ENCODE results near the gene GALK1.
"Not testable (repeated sequence)": the region's sequence is repeated elsewhere in the genome, so short reads cannot be mapped to it uniquely, and the experiment has no call there.

Gene GALK1

GRCh38 chr17:75810756-75811155, 45.8 kb upstream of the GALK1 start:
- not testable (repeated sequence) for H3K27ac ChIP-seq (ENCODE audit: low read depth, low read length)
- no CpG with 5 or more reads among the region's 11 CpGs for WGBS (ENCODE audit: extremely low coverage, insufficient coverage, low lambda C conversion rate)

GRCh38 chr17:75810216-75810615, 45.2 kb upstream of the GALK1 start:
- Histone ChIP-seq H3K4me1 (ENCODE audit: control insufficient read depth, low read depth, low read length) (no peaks in the 10 kb centered on the region), H3K18ac (ENCODE audit: low read length) (no peak overlapping the region), H3K9ac (ENCODE audit: low read length) (no peak overlapping the region), H3K56ac (ENCODE audit: low read length) (no peak overlapping the region), H3K79me1 (ENCODE audit: low read length) (no peaks in the 10 kb centered on the region), H3K23ac (ENCODE audit: low read length) (no peak overlapping the region), H3K4me3 (ENCODE audit: low read length) (no peak overlapping the region), H3K4ac (ENCODE audit: low read depth, low read length) (no peak overlapping the region), H3K79me2 (ENCODE audit: control insufficient read depth, insufficient read depth, low read length) (no peaks in the 10 kb centered on the region), H2BK15ac (replicated peaks; ENCODE audit: low read depth) (no peak overlapping the region), H4K5ac (ENCODE audit: low read length) (no peak overlapping the region), H4K8ac (ENCODE audit: low read depth, low read length) (no peak overlapping the region), H2BK120ac (ENCODE audit: low read depth, low read length) (no peak overlapping the region), H2BK5ac (ENCODE audit: low read length) (no peak overlapping the region), H3K27me3 (ENCODE audit: insufficient read depth, low read length, poor library complexity) (no peaks in the 10 kb centered on the region), H3K27ac (ENCODE audit: low read depth, low read length) (no peak overlapping the region), H3K36me3 (ENCODE audit: control insufficient read depth, insufficient read depth, low read length) (peaks cover 10% of the 10 kb centered on the region), H2AK5ac (ENCODE audit: low read length) (no peak overlapping the region), H3K4me2 (ENCODE audit: low read length) (no peak overlapping the region)
- no CpG with 5 or more reads among the region's 5 CpGs for WGBS (ENCODE audit: extremely low coverage, insufficient coverage, low lambda C conversion rate)
- no peak for DNase-seq

More at GRCh38 chr17:75810756-75811155, 45.8 kb upstream of the GALK1 start:
- DNase-seq; H3K9ac ChIP-seq (ENCODE audit: low read length); H3K4me2 ChIP-seq (ENCODE audit: low read length); H3K4me3 ChIP-seq (ENCODE audit: low read length); H2BK15ac ChIP-seq (replicated peaks; ENCODE audit: low read depth); H3K4me1 ChIP-seq (ENCODE audit: control insufficient read depth, low read depth, low read length); H3K79me1 ChIP-seq (ENCODE audit: low read length); H3K27me3 ChIP-seq (ENCODE audit: insufficient read depth, low read length, poor library complexity); H3K79me2 ChIP-seq (ENCODE audit: control insufficient read depth, insufficient read depth, low read length); H4K5ac ChIP-seq (ENCODE audit: low read length); H3K23ac ChIP-seq (ENCODE audit: low read length); H2BK5ac ChIP-seq (ENCODE audit: low read length); H4K8ac ChIP-seq (ENCODE audit: low read depth, low read length); H2AK5ac ChIP-seq (ENCODE audit: low read length); H3K4ac ChIP-seq (ENCODE audit: low read depth, low read length); H2BK120ac ChIP-seq (ENCODE audit: low read depth, low read length); H3K18ac ChIP-seq (ENCODE audit: low read length); H3K56ac ChIP-seq (ENCODE audit: low read length): not testable (repeated sequence)
- peaks cover 13% of the 10 kb centered on the region for H3K36me3 ChIP-seq (ENCODE audit: control insufficient read depth, insufficient read depth, low read length)

GRCh38 chr17:75809631-75810111, 44.7 kb upstream of the GALK1 start:
- Histone ChIP-seq H3K4ac (ENCODE audit: low read depth, low read length) (no peak overlapping the region), H3K23ac (ENCODE audit: low read length) (no peak overlapping the region), H3K79me1 (ENCODE audit: low read length) (no peaks in the 10 kb centered on the region), H3K4me1 (ENCODE audit: control insufficient read depth, low read depth, low read length) (no peaks in the 10 kb centered on the region), H2AK5ac (ENCODE audit: low read length) (no peak overlapping the region), H2BK120ac (ENCODE audit: low read depth, low read length) (no peak overlapping the region), H3K18ac (ENCODE audit: low read length) (no peak overlapping the region), H2BK5ac (ENCODE audit: low read length) (no peak overlapping the region), H3K36me3 (ENCODE audit: control insufficient read depth, insufficient read depth, low read length) (peaks cover 10% of the 10 kb centered on the region), H3K27me3 (ENCODE audit: insufficient read depth, low read length, poor library complexity) (no peaks in the 10 kb centered on the region), H3K79me2 (ENCODE audit: control insufficient read depth, insufficient read depth, low read length) (no peaks in the 10 kb centered on the region), H3K4me2 (ENCODE audit: low read length) (no peak overlapping the region), H3K56ac (ENCODE audit: low read length) (no peak overlapping the region), H4K5ac (ENCODE audit: low read length) (no peak overlapping the region), H3K4me3 (ENCODE audit: low read length) (no peak overlapping the region), H4K8ac (ENCODE audit: low read depth, low read length) (no peak overlapping the region), H2BK15ac (replicated peaks; ENCODE audit: low read depth) (no peak overlapping the region), H3K27ac (ENCODE audit: low read depth, low read length) (no peak overlapping the region), H3K9ac (ENCODE audit: low read length) (no peak overlapping the region)
- no peak for DNase-seq
- no CpG with 5 or more reads among the region's 24 CpGs for WGBS (ENCODE audit: extremely low coverage, insufficient coverage, low lambda C conversion rate)

- no peak overlapping the region for H3K9ac ChIP-seq (ENCODE audit: low read length)
- H3K79me1 ChIP-seq (ENCODE audit: low read length): no peaks in the 10 kb centered on the region
- H3K4me3 ChIP-seq (ENCODE audit: low read length): no peak overlapping the region
- H2BK120ac ChIP-seq (ENCODE audit: low read depth, low read length): no peak overlapping the region
- H4K8ac ChIP-seq (ENCODE audit: low read depth, low read length): no peak overlapping the region
- H3K79me2 ChIP-seq (ENCODE audit: control insufficient read depth, insufficient read depth, low read length): no peaks in the 10 kb centered on the region
- H3K4me1 ChIP-seq (ENCODE audit: control insufficient read depth, low read depth, low read length): no peaks in the 10 kb centered on the region
- DNase-seq: peak; percentile 29
- H4K5ac ChIP-seq (ENCODE audit: low read length): no peak overlapping the region
- peaks cover 9% of the 10 kb centered on the region for H3K36me3 ChIP-seq (ENCODE audit: control insufficient read depth, insufficient read depth, low read length)
- H3K18ac ChIP-seq (ENCODE audit: low read length): no peak overlapping the region
- no peak overlapping the region for H3K4me2 ChIP-seq (ENCODE audit: low read length)
- H3K27me3 ChIP-seq (ENCODE audit: insufficient read depth, low read length, poor library complexity): no peaks in the 10 kb centered on the region
- H3K27ac ChIP-seq (ENCODE audit: low read depth, low read length): no peak overlapping the region
- H2BK15ac ChIP-seq (replicated peaks; ENCODE audit: low read depth): no peak overlapping the region
- no peak overlapping the region for H2BK5ac ChIP-seq (ENCODE audit: low read length)
- H3K56ac ChIP-seq (ENCODE audit: low read length): no peak overlapping the region
- WGBS (ENCODE audit: extremely low coverage, insufficient coverage, low lambda C conversion rate): no CpG with 5 or more reads among the region's 18 CpGs
- no peak overlapping the region for H2AK5ac ChIP-seq (ENCODE audit: low read length)
- H3K23ac ChIP-seq (ENCODE audit: low read length): no peak overlapping the region
- no peak overlapping the region for H3K4ac ChIP-seq (ENCODE audit: low read depth, low read length)
Observed at GRCh38 chr17:75808905-75809621, 44.1 kb upstream of the GALK1 start.

GRCh38 chr17:75808549-75808904, 43.5 kb upstream of the GALK1 start:
- no peak overlapping the region for H3K56ac ChIP-seq (ENCODE audit: low read length)
- H3K18ac ChIP-seq (ENCODE audit: low read length): no peak overlapping the region
- H3K9ac ChIP-seq (ENCODE audit: low read length): no peak overlapping the region
- no peak overlapping the region for H3K27ac ChIP-seq (ENCODE audit: low read depth, low read length)
- H2BK15ac ChIP-seq (replicated peaks; ENCODE audit: low read depth): no peak overlapping the region
- no peak overlapping the region for H2BK5ac ChIP-seq (ENCODE audit: low read length)
- H3K36me3 ChIP-seq (ENCODE audit: control insufficient read depth, insufficient read depth, low read length): peaks cover 6% of the 10 kb centered on the region
- no peak overlapping the region for H3K23ac ChIP-seq (ENCODE audit: low read length)
- no peaks in the 10 kb centered on the region for H3K27me3 ChIP-seq (ENCODE audit: insufficient read depth, low read length, poor library complexity)
- H3K4ac ChIP-seq (ENCODE audit: low read depth, low read length): no peak overlapping the region
- no peak overlapping the region for H2BK120ac ChIP-seq (ENCODE audit: low read depth, low read length)
- DNase-seq: no peak
- H3K4me1 ChIP-seq (ENCODE audit: control insufficient read depth, low read depth, low read length): no peaks in the 10 kb centered on the region
- WGBS (ENCODE audit: extremely low coverage, insufficient coverage, low lambda C conversion rate): no CpG with 5 or more reads among the region's 4 CpGs
- H3K79me2 ChIP-seq (ENCODE audit: control insufficient read depth, insufficient read depth, low read length): no peaks in the 10 kb centered on the region
- H3K79me1 ChIP-seq (ENCODE audit: low read length): peaks cover 1% of the 10 kb centered on the region
- H3K4me3 ChIP-seq (ENCODE audit: low read length): no peak overlapping the region
- H4K8ac ChIP-seq (ENCODE audit: low read depth, low read length): no peak overlapping the region
- no peak overlapping the region for H4K5ac ChIP-seq (ENCODE audit: low read length)
- no peak overlapping the region for H3K4me2 ChIP-seq (ENCODE audit: low read length)
- H2AK5ac ChIP-seq (ENCODE audit: low read length): no peak overlapping the region

GRCh38 chr17:75807861-75808260, 42.9 kb upstream of the GALK1 start:
- H4K5ac ChIP-seq (ENCODE audit: low read length): no peak overlapping the region
- no peak overlapping the region for H3K27ac ChIP-seq (ENCODE audit: low read depth, low read length)
- no peak overlapping the region for H3K4me3 ChIP-seq (ENCODE audit: low read length)
- no CpG with 5 or more reads among the region's 3 CpGs for WGBS (ENCODE audit: extremely low coverage, insufficient coverage, low lambda C conversion rate)
- no peak overlapping the region for H3K18ac ChIP-seq (ENCODE audit: low read length)
- no peaks in the 10 kb centered on the region for H3K79me2 ChIP-seq (ENCODE audit: control insufficient read depth, insufficient read depth, low read length)
- H2BK15ac ChIP-seq (replicated peaks; ENCODE audit: low read depth): no peak overlapping the region
- H2BK120ac ChIP-seq (ENCODE audit: low read depth, low read length): no peak overlapping the region
- H4K8ac ChIP-seq (ENCODE audit: low read depth, low read length): no peak overlapping the region
- no peaks in the 10 kb centered on the region for H3K27me3 ChIP-seq (ENCODE audit: insufficient read depth, low read length, poor library complexity)
- no peak for DNase-seq
- no peak overlapping the region for H2BK5ac ChIP-seq (ENCODE audit: low read length)
- H3K9ac ChIP-seq (ENCODE audit: low read length): no peak overlapping the region
- H3K23ac ChIP-seq (ENCODE audit: low read length): no peak overlapping the region
- peaks cover 2% of the 10 kb centered on the region for H3K36me3 ChIP-seq (ENCODE audit: control insufficient read depth, insufficient read depth, low read length)
- no peak overlapping the region for H3K4ac ChIP-seq (ENCODE audit: low read depth, low read length)
- H3K79me1 ChIP-seq (ENCODE audit: low read length): peaks cover 1% of the 10 kb centered on the region
- no peak overlapping the region for H2AK5ac ChIP-seq (ENCODE audit: low read length)
- no peak overlapping the region for H3K4me2 ChIP-seq (ENCODE audit: low read length)
- no peak overlapping the region for H3K56ac ChIP-seq (ENCODE audit: low read length)
- H3K4me1 ChIP-seq (ENCODE audit: control insufficient read depth, low read depth, low read length): no peaks in the 10 kb centered on the region

Data from mesendoderm (in vitro differentiated cells).